ENCODE data around the gene CPPED1.

DNA sequence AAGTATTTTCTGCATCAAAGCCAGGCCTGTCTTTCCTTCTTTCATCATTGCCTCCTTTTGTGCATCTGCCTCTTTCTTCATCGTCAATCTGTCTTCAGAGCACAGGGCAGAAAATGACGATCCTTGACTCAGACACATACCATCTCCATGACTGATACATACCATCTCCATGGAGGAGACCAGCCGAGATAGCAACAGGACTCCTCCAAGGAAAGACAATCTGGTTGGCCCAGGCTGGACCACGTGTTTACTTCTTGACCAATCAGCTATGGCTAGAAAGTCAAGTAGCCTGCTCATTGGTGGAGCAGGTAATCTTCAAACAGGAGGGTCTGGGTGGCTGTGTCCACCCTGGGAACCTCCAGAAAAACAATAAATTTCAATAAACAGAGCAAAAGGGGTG, 164.6 kb downstream of the CPPED1 start:
- TF ChIP-seq, protein P1, sequence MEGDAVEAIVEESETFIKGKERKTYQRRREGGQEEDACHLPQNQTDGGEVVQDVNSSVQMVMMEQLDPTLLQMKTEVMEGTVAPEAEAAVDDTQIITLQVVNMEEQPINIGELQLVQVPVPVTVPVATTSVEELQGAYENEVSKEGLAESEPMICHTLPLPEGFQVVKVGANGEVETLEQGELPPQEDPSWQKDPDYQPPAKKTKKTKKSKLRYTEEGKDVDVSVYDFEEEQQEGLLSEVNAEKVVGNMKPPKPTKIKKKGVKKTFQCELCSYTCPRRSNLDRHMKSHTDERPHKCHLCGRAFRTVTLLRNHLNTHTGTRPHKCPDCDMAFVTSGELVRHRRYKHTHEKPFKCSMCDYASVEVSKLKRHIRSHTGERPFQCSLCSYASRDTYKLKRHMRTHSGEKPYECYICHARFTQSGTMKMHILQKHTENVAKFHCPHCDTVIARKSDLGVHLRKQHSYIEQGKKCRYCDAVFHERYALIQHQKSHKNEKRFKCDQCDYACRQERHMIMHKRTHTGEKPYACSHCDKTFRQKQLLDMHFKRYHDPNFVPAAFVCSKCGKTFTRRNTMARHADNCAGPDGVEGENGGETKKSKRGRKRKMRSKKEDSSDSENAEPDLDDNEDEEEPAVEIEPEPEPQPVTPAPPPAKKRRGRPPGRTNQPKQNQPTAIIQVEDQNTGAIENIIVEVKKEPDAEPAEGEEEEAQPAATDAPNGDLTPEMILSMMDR (IDR thresholded peaks at IDR 0.05), result no peak
- no peak for TF ChIP-seq POLR2AphosphoS5 (IDR thresholded peaks at IDR 0.05)

Measured in prostate gland (tissue), 2 donors.